ENCODE results near the gene LTBP4.
A peak's percentile ranks its signal among the peaks of the same experiment; 100 is the strongest.

The LTBP4 gene

GRCh38 chr19:40571831-40572495, 29.2 kb upstream of the LTBP4 start:
- DNase-seq (ENCODE audit: low read depth), result no peak
- H3K4me3 ChIP-seq (ENCODE audit: low read depth, low read length), result no peak overlapping the region

- H3K4me3 ChIP-seq (ENCODE audit: low read depth, low read length), result no peak overlapping the region
- DNase-seq (ENCODE audit: low read depth), result no peak
These were observed 25.8 kb upstream of the LTBP4 start for GRCh38 chr19:40575326-40575725.

- no peak for DNase-seq (ENCODE audit: low read depth)
- peak overlapping the region; percentile 95 for H3K4me3 ChIP-seq (ENCODE audit: low read depth, low read length)
These were observed 25.0 kb upstream of the LTBP4 start for GRCh38 chr19:40576151-40576584.

GRCh38 chr19:40576585-40577451, 24.4 kb upstream of the LTBP4 start, which contains the start of gene SHKBP1:
TSS of gene SHKBP1 (plus strand) at chr19:40576873. CDS start at chr19:40576900, 27 bp downstream.
- peak; percentile 71 for DNase-seq (ENCODE audit: low read depth)
- peak within 1 kb of the TSS; percentile 95 for H3K4me3 ChIP-seq (ENCODE audit: low read depth, low read length)

GRCh38 chr19:40578442-40578908, 22.7 kb upstream of the LTBP4 start:
- no peak for DNase-seq (ENCODE audit: low read depth)
- no peak overlapping the region for H3K4me3 ChIP-seq (ENCODE audit: low read depth, low read length)

GRCh38 chr19:40580619-40581018, 20.6 kb upstream of the LTBP4 start:
- no peak overlapping the region for H3K4me3 ChIP-seq (ENCODE audit: low read depth, low read length)
- no peak for DNase-seq (ENCODE audit: low read depth)

GRCh38 chr19:40581531-40581930, 19.6 kb upstream of the LTBP4 start:
- DNase-seq (ENCODE audit: low read depth), result no peak
- no peak overlapping the region for H3K4me3 ChIP-seq (ENCODE audit: low read depth, low read length)

- no peak for DNase-seq (ENCODE audit: low read depth)
These were observed 18.7 kb upstream of the LTBP4 start for GRCh38 chr19:40582467-40582866.

GRCh38 chr19:40583283-40583682, 17.9 kb upstream of the LTBP4 start:
- no peak for DNase-seq (ENCODE audit: low read depth)
- no peak overlapping the region for H3K4me3 ChIP-seq (ENCODE audit: low read depth, low read length)

More at GRCh38 chr19:40582467-40582866, 18.7 kb upstream of the LTBP4 start:
- H3K4me3 ChIP-seq (ENCODE audit: low read depth, low read length), result no peak overlapping the region

- H3K4me3 ChIP-seq (ENCODE audit: low read depth, low read length), result no peak overlapping the region
- no peak for DNase-seq (ENCODE audit: low read depth)
These were observed 17.2 kb upstream of the LTBP4 start for GRCh38 chr19:40584007-40584406.

GRCh38 chr19:40585241-40585981, 15.8 kb upstream of the LTBP4 start:
- no peak overlapping the region for H3K4me3 ChIP-seq (ENCODE audit: low read depth, low read length)
- DNase-seq (ENCODE audit: low read depth), result no peak

- no peak overlapping the region for H3K4me3 ChIP-seq (ENCODE audit: low read depth, low read length)
- DNase-seq (ENCODE audit: low read depth), result no peak
These were observed 15.2 kb upstream of the LTBP4 start for GRCh38 chr19:40585982-40586422.

GRCh38 chr19:40586611-40587010, 14.6 kb upstream of the LTBP4 start:
- H3K4me3 ChIP-seq (ENCODE audit: low read depth, low read length), result no peak overlapping the region
- no peak for DNase-seq (ENCODE audit: low read depth)

- H3K4me3 ChIP-seq (ENCODE audit: low read depth, low read length), result no peak overlapping the region
- DNase-seq (ENCODE audit: low read depth), result no peak
These were observed 12.9 kb upstream of the LTBP4 start for GRCh38 chr19:40588110-40588854.

- no peak for DNase-seq (ENCODE audit: low read depth)
- H3K4me3 ChIP-seq (ENCODE audit: low read depth, low read length), result no peak overlapping the region
These were observed 12.1 kb upstream of the LTBP4 start for GRCh38 chr19:40588926-40589569.

GRCh38 chr19:40589591-40590429, 11.4 kb upstream of the LTBP4 start:
- no peak overlapping the region for H3K4me3 ChIP-seq (ENCODE audit: low read depth, low read length)
- no peak for DNase-seq (ENCODE audit: low read depth)

GRCh38 chr19:40590464-40591265, 10.5 kb upstream of the LTBP4 start:
- no peak overlapping the region for H3K4me3 ChIP-seq (ENCODE audit: low read depth, low read length)
- no peak for DNase-seq (ENCODE audit: low read depth)

All from skeletal muscle cell (primary cell).